H9 (cell line): ENCODE results near the gene BMPR2. TPM values are rescaled to one million over a fixed set of nuclear protein-coding genes. Genes with fewer than 3 reads are reported as not detected.

Experiments
- DNase-seq: peaks from one replicate; pipeline ENCODE4 v3.0.0-alpha.2; 2017
- H2AFZ ChIP-seq: one replicate; pipeline ENCODE4 v1.6.1; 2013; ENCODE audit warnings: mild to moderate bottlenecking, low read length, control low read depth, moderate library complexity
- H2AK5ac ChIP-seq: 2 replicates; pipeline ENCODE4 v1.6.1; 2013; ENCODE audit warnings: low read length, control low read depth, mixed read lengths; ENCODE audit not compliant: insufficient read length
- H2BK120ac ChIP-seq: one replicate; pipeline ENCODE4 v1.6.1; 2013; ENCODE audit warnings: low read depth, mild to moderate bottlenecking, low read length, control low read depth, inconsistent platforms; ENCODE audit not compliant: poor library complexity, severe bottlenecking
- H2BK12ac ChIP-seq: 2 replicates; pipeline ENCODE4 v1.6.1; 2013; ENCODE audit warnings: low read length, control low read depth, mixed read lengths, low read depth; ENCODE audit not compliant: insufficient read length
- H2BK15ac ChIP-seq: 2 replicates; pipeline ENCODE4 v1.6.1; 2013; ENCODE audit warnings: low read depth, low read length, control low read depth
- H2BK20ac ChIP-seq: one replicate; pipeline ENCODE4 v1.6.1; 2013; ENCODE audit warnings: low read depth, mild to moderate bottlenecking, low read length, control low read depth, inconsistent platforms; ENCODE audit not compliant: poor library complexity, severe bottlenecking
- H2BK5ac ChIP-seq: 2 replicates; pipeline ENCODE4 v1.6.1; 2013; ENCODE audit warnings: low read length, control low read depth, mixed read lengths; ENCODE audit not compliant: insufficient read length
- H3K14ac ChIP-seq: 2 replicates; pipeline ENCODE4 v1.6.1; 2013; ENCODE audit warnings: low read length, control low read depth; ENCODE audit not compliant: insufficient read depth
- H3K18ac ChIP-seq: 2 replicates; pipeline ENCODE4 v1.6.1; 2013; ENCODE audit warnings: low read depth, mild to moderate bottlenecking, mixed read lengths, low read length, control low read depth; ENCODE audit not compliant: insufficient read length
- H3K23ac ChIP-seq: 2 replicates; pipeline ENCODE4 v1.6.1; 2013; ENCODE audit warnings: low read length, control low read depth, mixed read lengths, low read depth; ENCODE audit not compliant: insufficient read length
- H3K23me2 ChIP-seq: 2 replicates; pipeline ENCODE4 v1.6.1; 2013; ENCODE audit warnings: low read depth, mild to moderate bottlenecking, mixed read lengths, low read length, control low read depth; ENCODE audit not compliant: insufficient read length, poor library complexity, severe bottlenecking
- H3K27ac ChIP-seq: 2 replicates; pipeline ENCODE4 v1.5.1; 2013; ENCODE audit warnings: low read length, control low read depth, mixed read lengths, low read depth; ENCODE audit not compliant: insufficient read length
- H3K27me3 ChIP-seq: 2 replicates; pipeline ENCODE4 v1.6.1; 2013; ENCODE audit warnings: low read length, control low read depth, inconsistent platforms; ENCODE audit not compliant: insufficient read depth
- H3K4ac ChIP-seq: 2 replicates; pipeline ENCODE4 v1.6.1; 2013; ENCODE audit warnings: low read depth, mild to moderate bottlenecking, control low read depth, inconsistent platforms, low read length, moderate library complexity
- H3K4me1 ChIP-seq: 2 replicates; pipeline ENCODE4 v1.6.1; 2013; ENCODE audit warnings: low read length, control low read depth, inconsistent platforms; ENCODE audit not compliant: insufficient read depth
- H3K4me2 ChIP-seq: 2 replicates; pipeline ENCODE4 v1.6.1; 2013; ENCODE audit warnings: low read length, control low read depth, mixed read lengths; ENCODE audit not compliant: insufficient read length, insufficient read depth
- H3K56ac ChIP-seq: 2 replicates; pipeline ENCODE4 v1.6.1; 2013; ENCODE audit warnings: low read depth, mild to moderate bottlenecking, mixed read lengths, low read length, control low read depth; ENCODE audit not compliant: insufficient read length
- H3K79me1 ChIP-seq: 2 replicates; pipeline ENCODE4 v1.6.1; 2013; ENCODE audit warnings: low read depth, mild to moderate bottlenecking, moderate library complexity, low read length, control low read depth, inconsistent platforms; ENCODE audit not compliant: insufficient read depth, poor library complexity, severe bottlenecking
- H3K79me2 ChIP-seq: 2 replicates; pipeline ENCODE4 v1.6.1; 2013; ENCODE audit warnings: low read length, control low read depth, inconsistent platforms; ENCODE audit not compliant: insufficient read depth
- H3K9ac ChIP-seq: 2 replicates; pipeline ENCODE4 v1.6.1; 2013; ENCODE audit warnings: low read length, control low read depth, mixed read lengths; ENCODE audit not compliant: insufficient read length; ENCODE audit errors: extremely low read depth
- H3K9me3 ChIP-seq: one replicate; pipeline ENCODE4 v1.6.1; 2013; ENCODE audit warnings: low read depth, low read length, inconsistent platforms; ENCODE audit not compliant: control insufficient read depth
- H3T11ph ChIP-seq: one replicate; pipeline ENCODE4 v1.6.1; 2013; ENCODE audit warnings: mild to moderate bottlenecking, low read length, control low read depth, inconsistent platforms
- H4K20me1 ChIP-seq: one replicate; pipeline ENCODE4 v1.6.1; 2013; ENCODE audit not compliant: control insufficient read depth, insufficient read length, insufficient read depth
- H4K5ac ChIP-seq: 2 replicates; pipeline ENCODE4 v1.6.1; 2013; ENCODE audit warnings: low read depth, mild to moderate bottlenecking, mixed read lengths, low read length, control low read depth; ENCODE audit not compliant: insufficient read length
- H4K8ac ChIP-seq: replicated peaks from 2 replicates; pipeline ENCODE4 v1.6.1; 2013; ENCODE audit warnings: low read length, control low read depth, mixed read lengths, low read depth; ENCODE audit not compliant: insufficient read length
- H4K91ac ChIP-seq: 2 replicates; pipeline ENCODE4 v1.6.1; 2013; ENCODE audit warnings: low read depth, mild to moderate bottlenecking, moderate library complexity, mixed read lengths, low read length, control low read depth; ENCODE audit not compliant: insufficient read length
- H3K27ac Mint-ChIP-seq, 3 experiments: 2 replicates in 2 of 3; 3 replicates in 1 of 3; pipeline ENCODE4 v1.8.0; 2020 to 2021; ENCODE audit warnings: mixed read lengths in 3 of 3, mild to moderate bottlenecking in 1 of 3, moderate library complexity in 1 of 3
- H3K27me3 Mint-ChIP-seq: 2 replicates; pipeline ENCODE4 v1.8.0; 2021; ENCODE audit warnings: low read depth, mild to moderate bottlenecking, moderate library complexity, mixed read lengths
- H3K36me3 Mint-ChIP-seq, 3 experiments: 2 replicates in 2 of 3; 3 replicates in 1 of 3; pipeline ENCODE4 v1.8.0; 2020 to 2021; ENCODE audit warnings: low read depth in 3 of 3, mixed read lengths in 3 of 3; ENCODE audit not compliant: insufficient read depth in 1 of 3
- H3K4me1 Mint-ChIP-seq, 2 experiments: 2 replicates each; pipeline ENCODE4 v1.8.0; 2020; ENCODE audit warnings: mixed read lengths in 2 of 2
- H3K4me3 Mint-ChIP-seq, 2 experiments: 2 replicates in 1 of 2; 3 replicates in 1 of 2; pipeline ENCODE4 v1.8.0; 2020 to 2021; ENCODE audit warnings: mild to moderate bottlenecking in 2 of 2, mixed read lengths in 2 of 2, moderate library complexity in 1 of 2
- H3K9me3 Mint-ChIP-seq, 2 experiments: 2 replicates in 1 of 2; 3 replicates in 1 of 2; pipeline ENCODE4 v1.8.0; 2020; ENCODE audit warnings: mild to moderate bottlenecking in 2 of 2, mixed read lengths in 2 of 2, moderate library complexity in 1 of 2
- WGBS: extraction: QIAGEN DNeasy Blood & Tissue Kit; methylation state at CpG from one replicate; pipeline ENCODE4 v1.1.7; 2013; ENCODE audit warnings: missing lambda C conversion rate, low lambda C conversion rate, mixed read lengths; ENCODE audit not compliant: insufficient read length; ENCODE audit errors: extremely low coverage; 5-methylcytosine and 5-hydroxymethylcytosine counted together
- total RNA-seq: library from RNA; stranded (reverse); gene quantifications from 2 replicates; pipeline ENCODE4 v1.2.1, GENCODE V29; 2021
- TF ChIP-seq, protein P1 (sequence below): fragments of 200-600 bp; sonication (generic); conservative IDR thresholded peaks from 3 replicates; pipeline ENCODE4 v1.8.0; 2021; ENCODE audit warnings: antibody characterized with exemption, mild to moderate bottlenecking

BMPR2 gene
- total RNA-seq, 1 experiment from 2014 or later, result 17.3 TPM

DNA sequence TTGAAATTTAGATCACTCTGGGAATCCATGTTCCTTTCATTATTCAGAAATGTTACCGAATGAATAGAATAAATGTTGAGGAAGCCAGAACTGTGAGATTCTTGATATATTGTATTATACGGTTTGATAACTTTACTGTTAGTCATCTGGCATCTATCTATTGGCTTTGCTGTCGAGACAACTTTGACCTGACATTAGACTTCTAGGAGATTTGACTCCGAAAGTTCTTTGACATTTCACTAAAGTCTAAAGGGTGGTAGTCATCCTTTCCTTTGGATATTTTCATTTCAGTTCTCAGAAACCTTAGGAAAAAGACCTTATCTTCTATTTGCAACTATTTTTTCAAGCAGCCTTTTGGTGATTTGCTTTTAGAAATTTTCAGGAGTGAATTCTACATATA is 1.9 kb downstream of the BMPR2 start:
- Histone ChIP-seq H3K9ac (peak overlapping the region; percentile 34), H3K23me2 (peaks cover 19% of the 10 kb centered on the region), H3K27ac (no peak overlapping the region), H2BK15ac (no peak overlapping the region), H3K9me3 (no peaks in the 10 kb centered on the region), H2BK20ac (no peak overlapping the region), H4K91ac (no peak overlapping the region), H3K79me1 (peaks cover 2% of the 10 kb centered on the region), H3T11ph (no peak overlapping the region), H3K18ac (no peak overlapping the region), H2BK120ac (no peak overlapping the region), H3K4ac (no peak overlapping the region), H2AK5ac (no peak overlapping the region), H2BK5ac (no peak overlapping the region), H3K79me2 (peaks cover 28% of the 10 kb centered on the region; the same call in 1 of the 2 replicates), H3K56ac (no peak overlapping the region), H3K14ac (no peak overlapping the region), H3K4me1 (peaks cover 7% of the 10 kb centered on the region; the same call in 1 of the 2 replicates), H3K4me2 (peak overlapping the region; percentile 57), H3K23ac (no peak overlapping the region), H4K8ac (no peak overlapping the region), H4K20me1 (no peaks in the 10 kb centered on the region), H4K5ac (no peak overlapping the region), H2AFZ (no peak overlapping the region), H2BK12ac (no peak overlapping the region), H3K27me3 (no peaks in the 10 kb centered on the region)
- Mint-ChIP-seq H3K27ac (no peak overlapping the region), H3K4me1 (peaks cover 34% of the 10 kb centered on the region in 2 experiments), H3K4me3 (peak overlapping the region; percentile 99 to 100), H3K27me3 (no peaks in the 10 kb centered on the region), H3K9me3 (no peaks in the 10 kb centered on the region), H3K36me3 (peaks cover 0 to 8% (median 5%) of the 10 kb centered on the region in 3 experiments; a peak in 3 of 7 replicates)
- no peak for DNase-seq
- TF ChIP-seq, protein P1, sequence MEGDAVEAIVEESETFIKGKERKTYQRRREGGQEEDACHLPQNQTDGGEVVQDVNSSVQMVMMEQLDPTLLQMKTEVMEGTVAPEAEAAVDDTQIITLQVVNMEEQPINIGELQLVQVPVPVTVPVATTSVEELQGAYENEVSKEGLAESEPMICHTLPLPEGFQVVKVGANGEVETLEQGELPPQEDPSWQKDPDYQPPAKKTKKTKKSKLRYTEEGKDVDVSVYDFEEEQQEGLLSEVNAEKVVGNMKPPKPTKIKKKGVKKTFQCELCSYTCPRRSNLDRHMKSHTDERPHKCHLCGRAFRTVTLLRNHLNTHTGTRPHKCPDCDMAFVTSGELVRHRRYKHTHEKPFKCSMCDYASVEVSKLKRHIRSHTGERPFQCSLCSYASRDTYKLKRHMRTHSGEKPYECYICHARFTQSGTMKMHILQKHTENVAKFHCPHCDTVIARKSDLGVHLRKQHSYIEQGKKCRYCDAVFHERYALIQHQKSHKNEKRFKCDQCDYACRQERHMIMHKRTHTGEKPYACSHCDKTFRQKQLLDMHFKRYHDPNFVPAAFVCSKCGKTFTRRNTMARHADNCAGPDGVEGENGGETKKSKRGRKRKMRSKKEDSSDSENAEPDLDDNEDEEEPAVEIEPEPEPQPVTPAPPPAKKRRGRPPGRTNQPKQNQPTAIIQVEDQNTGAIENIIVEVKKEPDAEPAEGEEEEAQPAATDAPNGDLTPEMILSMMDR, result no peak
- WGBS, result no CpG with 5 or more reads among the region's 4 CpGs
